SK-N-SH treated with all-trans-retinoic acid at 6 μM for 48 hours (cell line): ENCODE measurements around the gene PAPPA2.

Experiments
- ATAC-seq: fragments of 200-7000 bp; cut with Tn5 transposase; 3 replicates; pipeline ENCODE4 v1.9.1; 2020; ENCODE audit warnings: mild to moderate bottlenecking, moderate library complexity
- ARNTL ChIP-seq: fragments of 450-650 bp; formaldehyde crosslinking; IDR thresholded peaks from 2 replicates; pipeline ENCODE4 v1.5.0; 2020; ENCODE audit warnings: low read depth, mild to moderate bottlenecking, moderate library complexity, borderline replicate concordance
- BACH2 ChIP-seq: fragments of 250-450 bp; sonication (Bioruptor Pico); IDR thresholded peaks from 2 replicates; pipeline ENCODE4 v1.9.0; 2021; ENCODE audit warnings: mild to moderate bottlenecking, borderline replicate concordance
- CREB5 ChIP-seq: fragments of 250-450 bp; sonication (Bioruptor Pico); IDR thresholded peaks from 2 replicates; pipeline ENCODE4 v1.5.1; 2020; ENCODE audit warnings: low read depth, mild to moderate bottlenecking, moderate library complexity
- CSDC2 ChIP-seq: fragments of 250-450 bp; sonication (Bioruptor Pico); IDR thresholded peaks from 2 replicates; pipeline ENCODE4 v1.5.0; 2020; ENCODE audit warnings: mild to moderate bottlenecking, moderate library complexity
- CSRNP3 ChIP-seq: fragments of 250-450 bp; sonication (Bioruptor Pico); IDR thresholded peaks from 2 replicates; pipeline ENCODE4 v1.5.1; 2021; ENCODE audit warnings: mild to moderate bottlenecking, moderate library complexity
- ESRRG ChIP-seq: fragments of 250-450 bp; sonication (Bioruptor Pico); IDR thresholded peaks from 2 replicates; pipeline ENCODE4 v1.6.1; 2021; ENCODE audit warnings: mild to moderate bottlenecking
- GLIS3 ChIP-seq: fragments of 250-450 bp; sonication (Bioruptor Pico); IDR thresholded peaks from 2 replicates; pipeline ENCODE4 v1.5.0; 2020; ENCODE audit warnings: mild to moderate bottlenecking, moderate library complexity
- ISL1 ChIP-seq: fragments of 250-450 bp; sonication (Bioruptor Pico); IDR thresholded peaks from 2 replicates; pipeline ENCODE4 v2.1.2; 2022; ENCODE audit warnings: mild to moderate bottlenecking, moderate library complexity
- OSR1 ChIP-seq: fragments of 250-450 bp; sonication (Bioruptor Pico); IDR thresholded peaks from 2 replicates; pipeline ENCODE4 v1.8.0; 2022; ENCODE audit warnings: moderate library complexity, mild to moderate bottlenecking, inconsistent platforms
- PATZ1 ChIP-seq: fragments of 250-450 bp; sonication (Bioruptor Pico); IDR thresholded peaks from 2 replicates; pipeline ENCODE4 v1.8.0; 2020; ENCODE audit warnings: mild to moderate bottlenecking, moderate library complexity, borderline replicate concordance
- PPARA ChIP-seq: fragments of 250-450 bp; sonication (Bioruptor Pico); IDR thresholded peaks from 2 replicates; pipeline ENCODE4 v1.5.0; 2020; ENCODE audit warnings: mild to moderate bottlenecking, borderline replicate concordance
- RARB ChIP-seq: fragments of 250-450 bp; sonication (Bioruptor Pico); IDR thresholded peaks from 2 replicates; pipeline ENCODE4 v1.8.0; 2021; ENCODE audit warnings: mild to moderate bottlenecking, moderate library complexity
- SNAI2 ChIP-seq: fragments of 250-450 bp; sonication (Bioruptor Pico); IDR thresholded peaks from 2 replicates; pipeline ENCODE4 v1.5.0; 2020; ENCODE audit warnings: mild to moderate bottlenecking, moderate library complexity
- TSHZ2 ChIP-seq: fragments of 250-450 bp; sonication (Bioruptor Pico); IDR thresholded peaks from 2 replicates; pipeline ENCODE4 v1.5.0; 2020; ENCODE audit warnings: mild to moderate bottlenecking, moderate library complexity
- ZC3H10 ChIP-seq: fragments of 250-450 bp; sonication (Bioruptor Pico); IDR thresholded peaks from 2 replicates; pipeline ENCODE4 v1.5.1; 2021; ENCODE audit warnings: mild to moderate bottlenecking, moderate library complexity
- ZFP3 ChIP-seq: fragments of 250-450 bp; sonication (Bioruptor Pico); IDR thresholded peaks from 2 replicates; pipeline ENCODE4 v1.5.0; 2020; ENCODE audit warnings: mild to moderate bottlenecking, moderate library complexity
- ZFP30 ChIP-seq: fragments of 450-650 bp; formaldehyde crosslinking; IDR thresholded peaks from 2 replicates; pipeline ENCODE4 v1.5.0; 2022; ENCODE audit warnings: mild to moderate bottlenecking, moderate library complexity
- ZNF565 ChIP-seq: fragments of 450-650 bp; formaldehyde crosslinking; conservative IDR thresholded peaks from 2 replicates; pipeline ENCODE4 v1.5.0; 2020; ENCODE audit warnings: low read depth, mild to moderate bottlenecking, moderate library complexity
- ZNF70 ChIP-seq: fragments of 450-650 bp; formaldehyde crosslinking; IDR thresholded peaks from 2 replicates; pipeline ENCODE4 v1.5.0; 2020; ENCODE audit warnings: mild to moderate bottlenecking, moderate library complexity
- ZNF8 ChIP-seq: fragments of 450-650 bp; formaldehyde crosslinking; IDR thresholded peaks from 2 replicates; pipeline ENCODE4 v1.5.0; 2020; ENCODE audit warnings: mild to moderate bottlenecking, moderate library complexity
- TF ChIP-seq, protein P1 (sequence below): fragments of 250-450 bp; sonication (Bioruptor Pico); IDR thresholded peaks from 2 replicates; pipeline ENCODE4 v1.8.0; 2021; ENCODE audit warnings: low read depth, mild to moderate bottlenecking, moderate library complexity, borderline replicate concordance

PAPPA2 gene

DNA sequence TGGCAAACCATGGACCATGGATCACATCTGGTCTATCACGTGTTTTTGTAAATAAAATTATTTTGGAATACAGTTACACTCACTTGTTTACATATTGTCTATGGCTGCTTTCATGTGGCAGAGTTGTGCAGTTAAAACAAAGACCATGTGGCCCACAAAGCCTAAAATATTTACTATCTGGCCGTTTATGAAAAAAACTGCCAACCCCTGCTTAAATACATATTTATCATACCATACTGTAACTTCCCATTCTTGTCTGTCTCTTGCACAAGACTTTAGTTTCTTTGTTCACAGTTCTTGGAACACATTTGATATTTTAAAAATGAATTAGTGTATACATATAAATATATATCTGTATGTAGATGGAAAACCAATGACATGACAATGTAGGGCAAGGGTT lies 141.5 kb downstream of the PAPPA2 start (continued):
- TF ChIP-seq CSRNP3 (CRISPR knock-in tag) (no peak), ZFP3 (CRISPR knock-in tag) (no peak)

DNA sequence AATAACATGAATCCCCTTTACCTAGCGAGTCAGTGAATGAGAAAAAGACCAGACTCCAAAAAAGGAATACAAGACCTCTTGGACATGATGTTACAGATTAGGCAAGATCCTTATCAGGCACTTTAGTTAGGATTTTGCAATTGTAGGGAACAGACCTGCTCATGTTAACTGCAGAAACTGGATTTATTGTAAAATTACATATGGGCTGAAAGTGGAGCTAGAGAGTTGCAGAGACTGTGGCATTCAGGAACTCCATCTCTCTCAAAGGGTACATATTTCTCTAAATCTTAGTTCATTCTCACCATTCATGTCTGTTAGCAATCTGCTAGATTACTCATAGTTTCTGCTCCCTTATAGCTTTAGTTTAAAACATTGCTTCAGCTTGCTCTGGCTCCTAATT lies 142.2 kb downstream of the PAPPA2 start:
- ATAC-seq, result no peak
- TF ChIP-seq PPARA (CRISPR knock-in tag), result no peak
- no peak for TF ChIP-seq OSR1 (CRISPR knock-in tag)
- no peak for TF ChIP-seq ARNTL
- no peak for TF ChIP-seq CREB5 (CRISPR knock-in tag)
- TF ChIP-seq SNAI2, result no peak
- TF ChIP-seq PATZ1 (CRISPR knock-in tag), result no peak

- no peak for ATAC-seq
- no peak for TF ChIP-seq CSDC2 (CRISPR knock-in tag)
These were observed 146.8 kb downstream of the PAPPA2 start for GRCh38 chr1:176609556-176610408.

DNA sequence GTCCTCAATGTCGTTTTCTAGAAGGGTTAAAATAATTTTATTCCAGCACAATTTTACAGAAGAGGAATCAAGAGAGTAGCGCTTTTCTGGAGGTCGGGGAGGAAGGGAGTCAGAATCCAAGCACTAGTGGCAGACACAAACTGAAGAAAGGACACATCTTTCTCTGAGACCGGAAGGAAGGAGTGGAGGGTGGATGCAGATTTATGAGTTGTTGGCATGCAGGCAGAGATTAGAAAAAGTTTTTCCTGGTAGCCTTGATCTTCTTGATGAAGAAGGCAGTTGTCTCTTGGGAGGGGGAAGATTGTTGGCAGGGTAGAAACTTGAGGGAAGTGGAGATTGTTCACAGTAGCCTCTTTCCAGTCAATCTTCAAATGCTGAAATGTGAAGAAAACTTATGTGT lies 149.8 kb downstream of the PAPPA2 start:
- ATAC-seq, result no peak
- TF ChIP-seq CSRNP3 (CRISPR knock-in tag) (no peak), ZFP30 (CRISPR knock-in tag) (no peak), PPARA (CRISPR knock-in tag) (no peak), RARB (CRISPR knock-in tag) (no peak), CREB5 (CRISPR knock-in tag) (no peak), ZFP3 (CRISPR knock-in tag) (no peak), GLIS3 (CRISPR knock-in tag) (no peak), TSHZ2 (no peak), SNAI2 (no peak), BACH2 (CRISPR knock-in tag) (no peak), ESRRG (no peak), PATZ1 (CRISPR knock-in tag) (no peak), ARNTL (no peak), ZC3H10 (CRISPR knock-in tag) (no peak), ISL1 (CRISPR knock-in tag) (no peak), ZNF8 (no peak), ZNF565 (CRISPR knock-in tag) (no peak), ZNF70 (no peak), OSR1 (CRISPR knock-in tag) (no peak)
- TF ChIP-seq, protein P1, sequence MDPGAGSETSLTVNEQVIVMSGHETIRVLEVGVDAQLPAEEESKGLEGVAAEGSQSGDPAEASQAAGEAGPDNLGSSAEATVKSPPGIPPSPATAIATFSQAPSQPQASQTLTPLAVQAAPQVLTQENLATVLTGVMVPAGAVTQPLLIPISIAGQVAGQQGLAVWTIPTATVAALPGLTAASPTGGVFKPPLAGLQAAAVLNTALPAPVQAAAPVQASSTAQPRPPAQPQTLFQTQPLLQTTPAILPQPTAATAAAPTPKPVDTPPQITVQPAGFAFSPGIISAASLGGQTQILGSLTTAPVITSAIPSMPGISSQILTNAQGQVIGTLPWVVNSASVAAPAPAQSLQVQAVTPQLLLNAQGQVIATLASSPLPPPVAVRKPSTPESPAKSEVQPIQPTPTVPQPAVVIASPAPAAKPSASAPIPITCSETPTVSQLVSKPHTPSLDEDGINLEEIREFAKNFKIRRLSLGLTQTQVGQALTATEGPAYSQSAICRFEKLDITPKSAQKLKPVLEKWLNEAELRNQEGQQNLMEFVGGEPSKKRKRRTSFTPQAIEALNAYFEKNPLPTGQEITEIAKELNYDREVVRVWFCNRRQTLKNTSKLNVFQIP (CRISPR knock-in tag), result no peak
